A673 (cell line): Measurements from ENCODE around the gene MLANA. TPM values are rescaled to one million over a fixed set of nuclear protein-coding genes. Genes with fewer than 3 reads are reported as not detected.

Experiments used
- BruUV-seq: library from RNA; stranded (reverse); fragments of 400-500 nt; replicated peaks from 2 replicates; lab custom pipeline; 2021; lab: Mats Ljungman, UMichigan
- CTCF ChIA-PET: fragments of 300-600 bp; sonication (Branson Sonifier 250); formaldehyde crosslinking; loops from one replicate; lab custom pipeline; 2022; ENCODE audit warnings: antibody characterized with exemption; lab: Charles Lee
- POLR2A ChIA-PET: fragments of 300-600 bp; sonication (Branson Sonifier 250); formaldehyde crosslinking; loops from one replicate; lab custom pipeline; 2022; ENCODE audit warnings: antibody characterized with exemption; ENCODE audit not compliant: low non-redundant PET; lab: Charles Lee
- DNase-seq: peaks from one replicate; pipeline ENCODE4 v3.0.0-alpha.2; 2015; ENCODE audit warnings: low spot score
- H3K27ac ChIP-seq: fragments of 200-600 bp; sonication (generic); 2 replicates; pipeline ENCODE4 v1.5.1; 2016; ENCODE audit warnings: mixed run types, low read depth, mild to moderate bottlenecking, mixed read lengths, antibody characterized with exemption, low read length; ENCODE audit not compliant: poor library complexity, severe bottlenecking
- H3K27me3 ChIP-seq: fragments of 200-600 bp; sonication (generic); replicated peaks from 2 replicates; pipeline ENCODE4 v1.6.1; 2017; ENCODE audit warnings: mixed run types, low read depth, mild to moderate bottlenecking, mixed read lengths, antibody characterized with exemption, low read length; ENCODE audit not compliant: insufficient read depth, poor library complexity
- H3K36me3 ChIP-seq: fragments of 200-600 bp; sonication (generic); 2 replicates; pipeline ENCODE4 v1.6.1; 2016; ENCODE audit warnings: mixed run types, mild to moderate bottlenecking, mixed read lengths, antibody characterized with exemption, low read length; ENCODE audit not compliant: insufficient read depth, poor library complexity, severe bottlenecking
- H3K4me1 ChIP-seq: fragments of 200-600 bp; sonication (generic); 2 replicates; pipeline ENCODE4 v1.6.1; 2017; ENCODE audit warnings: mixed run types, mild to moderate bottlenecking, mixed read lengths, antibody characterized with exemption, low read length; ENCODE audit not compliant: insufficient read depth, poor library complexity, severe bottlenecking
- H3K4me3 ChIP-seq: fragments of 200-600 bp; sonication (generic); 2 replicates; pipeline ENCODE4 v1.5.1; 2016; ENCODE audit warnings: low read depth, mixed run types, mild to moderate bottlenecking, mixed read lengths, low read length; ENCODE audit not compliant: poor library complexity, severe bottlenecking
- H3K9me3 ChIP-seq: fragments of 200-600 bp; sonication (generic); 2 replicates; pipeline ENCODE4 v1.6.1; 2016; ENCODE audit warnings: mixed run types, low read depth, mild to moderate bottlenecking, mixed read lengths, antibody characterized with exemption, low read length; ENCODE audit not compliant: poor library complexity, severe bottlenecking
- CTCF ChIP-seq: fragments of 300-800, 200-600 bp; sonication (generic); conservative IDR thresholded peaks from 2 replicates; pipeline ENCODE4 v1.5.1; 2017; ENCODE audit warnings: low read depth, mild to moderate bottlenecking, antibody characterized with exemption, low read length, moderate library complexity, mixed read lengths
- EZH2 ChIP-seq: fragments of 200-600 bp; sonication (generic); IDR thresholded peaks from 2 replicates; pipeline ENCODE4 v1.6.1; 2017; ENCODE audit warnings: borderline replicate concordance, low read depth, mild to moderate bottlenecking, mixed read lengths, antibody characterized with exemption, low read length; ENCODE audit not compliant: poor library complexity, severe bottlenecking
- intact Hi-C: fragments of 100-400 bp; cut with micrococcal nuclease; formaldehyde crosslinking; loops from one replicate; pipeline ENCODE4 v1.10.0; 2022; ENCODE audit not compliant: unreplicated experiment
- total RNA-seq: library from RNA; stranded (reverse); gene quantifications from 2 replicates; pipeline ENCODE4 v1.2.3, GENCODE V29; 2021

MLANA gene
- total RNA-seq, 1 experiment from 2014 or later: not detected

- H3K27ac ChIP-seq: no peak overlapping the region
- no peak overlapping the region for H3K4me3 ChIP-seq
- no peaks in the 10 kb centered on the region for H3K36me3 ChIP-seq
- BruUV-seq: no TSS peak
- no peaks in the 10 kb centered on the region for H3K9me3 ChIP-seq
- DNase-seq: no peak
- intact Hi-C loops: no loop called here
- no peaks in the 10 kb centered on the region for H3K4me1 ChIP-seq
- CTCF ChIA-PET: no interaction called here
- no peaks in the 10 kb centered on the region for H3K27me3 ChIP-seq
- TF ChIP-seq EZH2 (no peak), CTCF (no peak)
- POLR2A ChIA-PET: no interaction called here
Measured at GRCh38 chr9:5941214-5941613, 50.5 kb downstream of the MLANA start.

- no peak overlapping the region for H3K27ac ChIP-seq
- CTCF ChIA-PET: no interaction called here
- H3K4me3 ChIP-seq: no peak overlapping the region
- TF ChIP-seq EZH2 (no peak), CTCF (no peak)
- no peaks in the 10 kb centered on the region for H3K9me3 ChIP-seq
- POLR2A ChIA-PET: no interaction called here
- no TSS peak for BruUV-seq
- intact Hi-C loops: no loop called here
- no peaks in the 10 kb centered on the region for H3K36me3 ChIP-seq
- peaks cover 13% of the 10 kb centered on the region for H3K4me1 ChIP-seq
- DNase-seq: no peak
- H3K27me3 ChIP-seq: no peaks in the 10 kb centered on the region
Measured at GRCh38 chr9:5945112-5945511, 54.4 kb downstream of the MLANA start.

- DNase-seq: no peak
- no peak for TF ChIP-seq EZH2
- TF ChIP-seq CTCF: no peak
- no peak overlapping the region for H3K27ac ChIP-seq
- ChIA-PET POLR2A (no interaction called here), CTCF (no interaction called here)
- no peaks in the 10 kb centered on the region for H3K27me3 ChIP-seq
- no peak overlapping the region for H3K4me3 ChIP-seq
- intact Hi-C loops: no loop called here
- BruUV-seq: no TSS peak
- H3K4me1 ChIP-seq: peaks cover 13% of the 10 kb centered on the region
- H3K36me3 ChIP-seq: no peaks in the 10 kb centered on the region
- no peaks in the 10 kb centered on the region for H3K9me3 ChIP-seq
Measured at GRCh38 chr9:5947912-5948311, 57.2 kb downstream of the MLANA start.
